Measurements from ENCODE around the gene RPRML.
"Not testable (repeated sequence)": the region's sequence is repeated elsewhere in the genome, so short reads cannot be mapped to it uniquely, and the experiment has no call there.

RPRML gene

DNA sequence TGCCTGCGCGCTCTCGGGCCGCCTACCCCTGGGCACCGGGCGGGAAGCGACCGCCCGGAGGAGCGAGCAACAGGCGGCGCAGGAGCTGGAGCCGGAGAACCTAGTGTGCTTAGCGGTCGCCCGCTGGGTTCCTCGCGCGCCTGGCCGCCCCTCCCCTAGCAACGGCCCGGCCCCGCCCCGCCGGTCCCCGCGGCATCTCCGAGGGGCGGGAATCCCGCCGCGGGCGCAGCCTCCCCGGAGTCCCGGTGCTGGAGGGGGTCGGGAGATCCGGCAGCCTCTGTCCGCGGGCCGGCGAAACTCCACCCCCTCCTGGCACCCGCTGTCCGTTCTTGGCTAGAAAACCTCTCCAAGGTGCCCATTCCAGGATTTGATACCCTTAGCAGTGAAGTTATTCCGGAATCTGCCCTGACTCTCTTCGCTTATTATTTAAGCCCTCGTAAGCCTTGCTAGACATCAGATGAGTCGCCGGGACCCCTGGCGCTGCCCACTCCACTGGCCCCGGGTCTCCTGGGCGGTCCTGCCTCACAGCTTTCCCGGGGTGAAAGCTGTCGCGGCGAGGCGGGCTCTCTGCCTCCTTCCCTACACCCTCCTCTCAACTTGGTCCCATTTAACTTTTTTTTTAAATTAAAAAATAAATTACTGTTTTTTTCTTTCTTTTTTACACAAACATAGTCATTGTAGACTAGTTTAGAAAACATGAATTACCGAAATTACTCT, at the start of gene RPRML:
TSS of gene RPRML (minus strand) at position 107 of the 717 bp plus-strand sequence. CDS start 246 bp downstream, outside the sequence.
- FAIRE-seq (no peak), DNase-seq (ENCODE audit: insufficient read length, low spot score) (no peak)

DNA sequence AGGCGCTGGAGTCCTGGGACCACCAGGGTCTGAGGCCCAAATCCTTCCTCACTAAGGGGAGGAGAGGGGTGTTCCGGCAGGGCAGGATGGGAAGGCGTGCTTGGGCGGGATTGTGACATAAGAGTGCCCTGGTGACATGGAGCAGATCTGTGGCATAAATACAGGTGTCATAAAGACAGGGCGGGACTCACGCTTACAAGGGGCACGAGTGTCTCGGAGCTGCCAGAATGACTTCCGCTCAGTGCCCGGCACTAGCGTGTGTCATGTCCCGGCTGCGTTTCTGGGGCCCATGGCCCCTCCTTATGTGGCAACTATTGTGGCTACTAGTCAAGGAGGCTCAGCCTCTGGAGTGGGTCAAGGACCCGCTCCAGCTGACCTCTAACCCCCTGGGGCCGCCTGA, 37.9 kb upstream of the RPRML start:
- not testable (repeated sequence) for DNase-seq (ENCODE audit: insufficient read length, low spot score); FAIRE-seq

DNA sequence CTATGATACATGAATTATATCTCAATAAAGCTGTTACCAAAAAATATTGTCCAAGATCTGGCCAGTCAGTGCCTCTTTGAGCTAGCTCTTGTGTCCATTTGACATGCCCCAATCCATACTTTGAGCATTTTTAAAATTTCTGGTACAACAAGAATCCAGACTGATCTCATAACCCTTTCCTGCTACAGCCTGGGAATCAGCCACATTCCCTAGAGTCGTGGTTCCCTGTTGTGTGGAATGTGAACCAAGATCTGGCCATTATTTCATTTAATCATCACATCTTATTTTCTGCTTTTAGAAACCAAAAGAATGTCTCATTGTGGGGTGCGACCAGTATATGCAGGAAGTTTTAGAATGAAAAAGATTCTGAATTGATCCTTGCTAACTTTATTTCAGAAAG, 34.3 kb upstream of the RPRML start:
- no peak for DNase-seq (ENCODE audit: insufficient read length, low spot score)
- FAIRE-seq, result no peak

DNA sequence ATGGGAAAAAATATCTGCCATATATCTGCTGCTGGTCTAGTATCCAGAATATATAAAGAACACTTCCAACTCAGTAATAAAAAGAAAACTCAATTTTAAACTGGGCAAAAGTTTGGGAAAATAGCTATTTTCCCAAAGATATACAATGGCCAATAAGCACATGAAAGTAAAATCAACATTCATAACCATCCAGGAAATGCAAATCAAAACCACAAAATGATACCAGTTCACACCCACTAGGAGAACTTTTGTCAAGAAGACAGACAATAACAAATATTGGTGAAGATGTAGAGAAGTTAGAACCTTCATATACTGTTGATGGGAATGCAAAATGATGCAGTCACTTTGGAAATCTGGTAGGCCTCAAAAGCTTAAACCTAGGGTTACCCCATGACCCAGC, 33.4 kb upstream of the RPRML start:
- DNase-seq (ENCODE audit: insufficient read length, low spot score) (no peak), FAIRE-seq (no peak)

DNA sequence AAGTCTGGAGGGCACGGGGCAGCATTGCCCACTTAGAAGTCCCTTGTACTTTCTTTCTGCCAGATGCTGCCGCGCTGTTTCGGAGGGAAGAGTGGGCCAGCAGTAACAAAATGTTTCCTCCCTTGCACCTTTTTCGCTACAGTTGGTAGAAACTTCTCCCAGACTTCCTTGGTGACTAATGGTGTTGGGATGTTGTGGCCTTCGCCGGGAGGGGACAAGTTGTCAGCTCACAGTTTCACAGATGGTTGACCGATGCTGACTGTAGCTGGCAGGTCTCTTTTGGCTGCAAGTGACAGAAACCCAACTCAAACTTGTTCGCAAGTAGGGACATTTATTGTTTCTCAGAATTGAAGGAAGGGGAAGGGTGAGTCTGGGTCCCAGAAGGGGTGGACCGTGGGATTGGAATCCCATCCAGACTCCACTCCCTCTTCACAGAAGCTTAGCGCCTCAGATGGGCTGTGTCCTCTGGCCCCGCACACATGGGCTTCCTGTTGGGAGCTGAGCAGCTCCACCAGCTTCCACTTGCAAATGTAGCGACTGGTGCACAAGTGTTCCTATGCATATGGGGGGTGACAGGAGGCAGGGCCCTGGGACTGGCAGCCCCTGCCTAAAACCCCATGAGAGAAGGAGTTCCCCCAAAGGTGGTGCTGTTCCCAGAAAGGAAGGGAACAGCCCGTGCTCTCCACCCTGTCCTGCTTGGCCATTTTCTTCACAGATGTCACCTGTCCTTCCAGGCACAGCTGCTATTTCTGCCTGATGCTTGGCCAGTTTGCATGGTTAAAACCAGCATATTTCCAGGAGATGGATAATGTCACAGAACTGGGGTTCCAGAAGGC, 30.9 kb upstream of the RPRML start:
- FAIRE-seq (no peak), DNase-seq (ENCODE audit: insufficient read length, low spot score) (no peak)

DNA sequence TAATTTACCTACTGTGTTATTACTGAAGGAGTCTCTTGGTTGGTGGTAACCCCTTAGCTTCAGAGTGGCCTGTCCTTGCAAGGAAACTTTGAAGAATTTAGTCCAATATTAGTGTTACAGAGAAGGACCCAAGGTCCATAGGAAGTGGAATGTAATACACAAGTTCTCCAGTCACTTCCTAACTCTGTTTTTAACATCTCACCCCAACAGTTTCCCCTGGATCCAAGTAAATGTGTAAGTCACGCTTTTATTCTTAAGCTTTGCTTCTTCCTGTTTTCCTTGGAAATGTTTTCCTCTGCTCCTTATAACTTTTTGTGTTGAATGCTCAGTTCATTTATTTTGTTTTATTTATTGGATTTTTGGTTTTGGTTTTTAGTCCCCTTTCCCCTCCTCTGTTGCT, 25.9 kb upstream of the RPRML start:
- no peak for FAIRE-seq
- no peak for DNase-seq (ENCODE audit: insufficient read length, low spot score)

DNA sequence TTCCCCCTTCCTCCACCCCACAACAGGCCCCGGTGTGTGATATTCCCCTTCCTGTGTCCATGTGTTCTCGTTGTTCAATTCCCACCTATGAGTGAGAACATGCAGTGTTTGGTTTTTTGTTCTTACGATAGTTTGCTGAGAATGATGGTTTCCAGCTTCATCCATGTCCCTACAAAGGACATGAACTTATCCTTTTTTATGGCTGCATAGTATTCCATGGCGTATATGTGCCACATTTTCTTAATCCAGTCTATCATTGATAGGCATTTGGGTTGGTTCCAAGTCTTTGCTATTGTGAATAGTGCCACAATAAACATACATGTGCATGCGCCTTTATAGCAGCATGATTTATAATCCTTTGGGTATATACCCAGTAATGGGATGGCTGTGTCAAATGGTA, 24.8 kb upstream of the RPRML start:
- not testable (repeated sequence) for DNase-seq (ENCODE audit: insufficient read length, low spot score); FAIRE-seq

DNA sequence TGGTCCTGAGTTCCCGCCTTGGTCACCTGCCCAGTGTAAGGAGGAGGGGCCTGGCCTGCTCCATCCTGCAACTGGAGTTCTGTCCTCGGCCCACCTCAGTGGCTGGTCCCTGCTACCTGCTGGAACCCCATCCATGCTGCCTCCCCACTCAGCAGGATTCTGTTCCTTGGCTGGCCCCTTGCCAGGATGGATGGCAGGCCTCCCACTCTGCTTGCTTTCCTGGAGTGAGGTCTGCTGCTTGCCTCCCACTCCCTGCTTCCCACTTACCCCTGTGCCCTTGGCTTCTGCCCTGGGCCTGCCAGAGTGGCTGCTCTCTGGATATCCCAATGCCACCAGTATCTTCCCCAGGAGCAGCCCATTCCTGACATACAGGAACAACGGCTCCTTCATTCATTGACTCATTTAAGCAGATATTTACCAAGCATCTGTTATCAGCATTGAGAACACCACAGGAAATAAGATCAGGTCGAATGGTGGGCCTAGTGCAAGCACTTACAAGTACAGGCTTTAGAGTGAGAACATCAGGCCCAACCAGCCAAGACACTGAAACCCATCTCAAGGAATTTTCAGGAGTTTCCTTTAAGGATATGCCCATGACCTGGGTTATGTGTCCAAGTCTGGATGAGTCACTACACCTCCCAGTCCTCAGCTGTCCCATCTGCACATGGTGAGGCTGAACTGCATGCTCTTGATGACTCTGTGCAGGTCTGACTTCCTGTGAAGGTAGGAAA, 17.0 kb upstream of the RPRML start:
- FAIRE-seq (no peak), DNase-seq (ENCODE audit: insufficient read length, low spot score) (no peak)

DNA sequence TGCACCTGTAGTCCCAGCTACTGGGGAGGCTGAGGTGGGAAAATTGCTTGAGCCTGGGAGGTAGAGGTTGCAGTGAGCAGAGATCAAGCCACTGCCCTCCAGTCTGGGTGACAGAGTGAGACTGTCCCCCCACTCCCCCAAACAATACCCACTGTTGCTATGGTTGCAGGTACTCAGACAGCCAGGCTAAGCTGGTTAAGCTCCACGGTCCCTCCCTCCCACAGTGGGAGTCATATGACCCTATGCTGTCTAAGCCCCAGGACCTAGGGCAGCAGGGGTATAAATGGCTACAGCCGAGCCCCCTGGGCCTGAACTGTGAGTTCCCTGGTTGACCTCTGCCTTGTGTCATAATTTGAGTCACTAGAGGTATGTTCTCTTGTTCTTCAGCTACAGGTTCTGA, 15.9 kb upstream of the RPRML start:
- no peak for DNase-seq (ENCODE audit: insufficient read length, low spot score)
- no peak for FAIRE-seq

DNA sequence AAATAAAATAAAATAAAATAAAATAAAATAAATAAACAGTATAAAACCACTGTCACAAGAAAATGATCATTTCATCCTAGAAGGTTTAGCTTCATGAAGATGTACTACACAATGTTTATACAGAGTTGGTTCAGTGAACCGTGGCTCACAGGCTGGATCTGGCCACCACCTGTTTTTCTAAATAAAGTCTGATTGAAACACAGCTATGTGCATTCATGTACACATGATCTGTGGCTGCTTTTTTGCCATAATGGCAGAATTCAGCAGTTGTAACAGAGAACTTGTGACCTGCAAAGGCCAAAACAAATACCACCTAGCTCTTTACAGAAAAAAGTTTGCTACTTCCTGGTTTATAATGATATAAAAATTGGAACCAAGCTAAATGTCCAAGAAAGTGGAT, 12.6 kb upstream of the RPRML start:
- FAIRE-seq (no peak), DNase-seq (ENCODE audit: insufficient read length, low spot score) (no peak)

DNA sequence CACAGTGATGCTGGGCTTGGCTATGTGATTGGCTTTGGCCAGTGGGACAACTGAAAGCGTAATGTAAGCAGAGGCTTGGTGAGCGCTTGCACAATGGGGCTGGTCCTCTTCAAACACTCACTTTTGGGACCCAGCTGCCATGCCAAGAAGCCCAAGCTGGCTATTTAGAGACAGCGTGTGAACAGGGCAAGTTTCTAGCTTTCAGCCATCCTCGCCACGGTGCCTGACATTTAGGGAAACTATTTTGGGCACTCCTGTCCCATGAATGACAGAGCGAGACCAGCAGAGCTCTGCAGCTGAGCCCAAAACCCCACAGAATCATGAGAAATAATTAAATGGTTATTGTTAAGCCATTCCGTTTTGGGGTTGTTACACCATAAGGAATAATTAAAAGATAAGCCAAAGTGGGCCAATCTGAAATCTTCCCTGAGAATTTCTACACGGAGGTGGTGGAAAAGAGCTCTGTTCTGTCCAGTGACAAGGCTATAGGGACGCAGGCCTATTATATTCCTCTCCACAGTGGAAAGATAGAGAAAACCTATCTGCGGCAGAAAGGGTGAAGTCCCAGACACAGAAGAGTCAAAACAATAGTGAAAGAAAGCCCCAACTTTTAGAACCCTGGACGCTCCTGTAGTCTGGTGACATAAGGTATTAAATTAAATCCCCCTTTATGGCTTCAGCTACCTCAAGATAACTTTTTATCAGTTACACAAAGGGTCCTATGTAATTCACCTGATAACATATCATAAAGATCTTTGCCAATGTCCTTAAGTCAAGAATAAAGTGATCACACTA, 10.8 kb upstream of the RPRML start:
- FAIRE-seq (no peak), DNase-seq (ENCODE audit: insufficient read length, low spot score) (no peak)

DNA sequence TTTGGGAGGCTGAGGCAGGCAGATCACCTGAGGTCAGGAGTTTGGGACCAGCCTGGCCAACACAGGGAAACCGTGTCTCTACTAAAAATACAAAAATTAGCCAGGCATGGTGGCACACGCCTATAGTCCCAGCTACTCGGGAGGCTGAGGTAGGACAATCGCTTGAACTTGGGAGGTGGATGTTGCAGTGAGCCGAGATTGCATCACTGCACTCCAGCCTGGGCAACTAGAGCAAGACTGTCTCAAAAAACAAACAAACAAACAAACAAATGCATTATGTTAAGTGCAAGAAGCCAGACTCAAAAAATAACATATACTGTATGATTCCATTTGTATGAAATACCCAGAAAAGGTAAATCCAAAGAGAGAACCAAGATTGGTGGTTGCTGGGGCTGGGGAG, 8.9 kb upstream of the RPRML start:
- not testable (repeated sequence) for DNase-seq (ENCODE audit: insufficient read length, low spot score); FAIRE-seq

DNA sequence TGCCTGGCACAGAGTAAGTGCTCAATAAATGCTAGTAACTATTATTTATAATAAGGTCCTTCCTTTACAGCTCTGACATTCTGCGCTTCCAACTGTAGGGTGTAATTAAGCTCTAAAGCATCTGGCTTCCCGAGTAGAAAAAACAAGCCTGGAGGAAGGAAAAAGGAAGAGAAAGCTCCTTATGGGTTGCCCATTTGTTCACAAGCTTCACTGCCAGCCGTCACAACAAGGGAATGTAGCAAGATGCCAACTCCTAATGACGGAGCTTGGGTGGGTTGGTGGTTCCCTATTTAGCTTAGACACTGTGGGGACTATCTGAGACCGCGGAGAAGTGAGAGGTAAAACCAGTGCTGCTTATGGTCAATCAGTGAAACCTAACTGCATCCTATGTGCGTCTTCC, 7.3 kb upstream of the RPRML start:
- DNase-seq (ENCODE audit: insufficient read length, low spot score), result no peak
- no peak for FAIRE-seq

DNA sequence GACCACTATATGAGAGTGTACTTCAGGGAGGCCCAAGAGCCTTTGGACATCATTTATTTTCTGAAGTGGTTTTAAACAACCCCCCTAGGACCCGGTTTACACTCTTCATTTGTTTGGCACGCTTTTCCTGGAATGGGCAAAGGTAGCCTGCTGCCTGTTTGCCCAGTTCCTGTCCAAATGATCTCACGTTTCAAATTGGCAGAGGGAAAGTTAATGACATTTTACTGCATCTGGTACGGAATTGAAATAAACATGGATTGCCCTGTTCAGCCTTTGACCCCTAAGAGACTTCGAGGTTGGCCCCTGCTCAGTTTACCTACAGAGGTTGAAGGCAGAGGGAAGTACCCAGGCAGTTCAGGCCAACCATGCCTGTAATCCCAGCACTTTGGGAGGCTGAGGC, 5.8 kb upstream of the RPRML start:
- FAIRE-seq (no peak), DNase-seq (ENCODE audit: insufficient read length, low spot score) (no peak)

DNA sequence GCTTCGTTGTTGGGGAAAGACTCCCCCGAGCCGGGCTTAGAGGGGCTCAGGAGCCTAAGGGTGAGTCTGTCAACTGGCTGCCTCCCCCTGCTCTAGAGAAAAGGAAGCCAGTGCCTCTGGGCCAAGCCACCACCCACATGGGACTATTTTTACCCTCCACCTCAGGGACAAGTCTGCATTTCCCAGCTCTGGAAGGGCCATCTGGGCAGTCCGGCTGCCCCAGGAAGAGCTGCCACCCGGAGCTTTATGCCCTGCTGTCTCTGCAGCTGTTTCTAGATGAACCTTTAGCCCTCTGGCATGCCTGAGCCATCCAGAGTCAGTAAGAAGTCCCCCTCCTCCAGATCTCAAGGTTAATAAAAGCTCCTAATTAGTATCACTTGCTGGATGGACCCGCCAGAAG, 5.3 kb upstream of the RPRML start:
- DNase-seq (ENCODE audit: insufficient read length, low spot score) (no peak), FAIRE-seq (no peak)

DNA sequence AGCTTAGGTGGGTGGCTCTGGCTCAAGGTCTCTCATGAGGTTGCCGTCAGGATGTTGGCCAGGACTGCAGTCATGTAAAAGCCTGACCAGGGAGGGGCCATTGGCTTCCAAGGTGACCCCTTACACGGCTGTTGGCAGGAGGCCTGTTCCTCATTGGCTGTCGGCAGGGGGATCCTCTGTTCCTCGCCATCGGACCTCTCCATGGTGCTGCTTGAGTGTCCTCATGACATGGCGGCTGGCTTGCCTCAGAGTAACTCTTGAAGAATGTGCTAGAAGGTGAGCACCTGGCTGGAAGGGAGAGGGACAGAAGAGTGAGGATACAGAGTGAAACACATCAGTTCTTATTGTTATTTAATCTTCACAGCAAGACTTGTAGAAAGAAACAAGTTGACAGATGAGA, 4.7 kb upstream of the RPRML start:
- no peak for DNase-seq (ENCODE audit: insufficient read length, low spot score)
- FAIRE-seq, result no peak

DNA sequence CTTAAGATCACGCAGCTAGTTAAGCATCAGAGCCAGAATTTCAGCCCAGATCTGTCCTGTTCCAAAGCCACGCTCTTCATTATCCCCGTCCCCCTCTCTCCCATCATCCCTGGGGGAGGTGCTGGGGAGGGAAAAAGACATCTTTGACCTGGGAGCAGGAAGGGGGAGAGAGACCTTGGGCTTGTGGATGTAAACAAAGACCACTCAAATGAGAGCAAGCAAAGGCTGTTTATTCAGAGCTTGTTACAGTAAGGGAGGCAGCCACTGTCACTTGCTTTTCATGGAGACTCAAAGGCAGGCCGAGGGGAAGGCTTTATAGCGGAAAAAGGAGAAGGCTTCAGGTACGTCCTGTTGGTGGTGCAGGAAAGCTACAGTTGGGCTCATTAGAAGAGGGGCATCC, 3.5 kb upstream of the RPRML start:
- FAIRE-seq (no peak), DNase-seq (ENCODE audit: insufficient read length, low spot score) (no peak)

DNA sequence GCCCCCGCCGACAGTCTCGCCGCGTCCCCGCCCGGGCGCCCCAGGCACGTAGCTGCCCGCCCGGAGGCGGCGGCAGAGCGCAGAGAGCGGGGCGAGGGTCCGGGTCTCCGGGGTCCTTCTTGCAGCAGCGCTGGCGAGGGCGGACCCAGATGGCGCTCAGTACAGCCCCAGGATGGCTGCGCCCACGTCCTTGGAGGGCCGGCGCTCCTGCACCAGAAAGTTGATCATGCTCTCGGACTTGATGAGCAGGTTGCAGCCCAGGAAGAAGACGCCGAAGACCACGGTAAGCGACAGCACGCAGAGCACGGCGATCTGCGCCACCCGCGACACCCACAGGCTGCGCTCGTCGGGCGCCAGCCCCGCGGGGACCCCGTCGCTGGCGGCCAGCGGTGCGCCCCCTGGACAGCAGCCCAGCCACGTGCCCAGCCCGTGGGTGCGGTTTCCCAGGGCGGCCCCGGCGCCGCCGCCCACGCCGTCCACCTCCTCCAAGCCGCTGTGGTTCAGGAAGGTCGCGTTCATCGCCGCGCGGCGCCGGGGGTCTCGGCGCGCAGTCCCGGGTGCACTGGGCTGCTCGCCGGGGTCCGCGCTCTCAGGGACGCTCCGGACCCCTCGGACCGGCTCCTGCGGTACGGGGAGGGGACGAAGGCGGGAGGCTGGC, 435 bp downstream of the RPRML start:
- DNase-seq (ENCODE audit: insufficient read length, low spot score) (no peak), FAIRE-seq (no peak)

DNA sequence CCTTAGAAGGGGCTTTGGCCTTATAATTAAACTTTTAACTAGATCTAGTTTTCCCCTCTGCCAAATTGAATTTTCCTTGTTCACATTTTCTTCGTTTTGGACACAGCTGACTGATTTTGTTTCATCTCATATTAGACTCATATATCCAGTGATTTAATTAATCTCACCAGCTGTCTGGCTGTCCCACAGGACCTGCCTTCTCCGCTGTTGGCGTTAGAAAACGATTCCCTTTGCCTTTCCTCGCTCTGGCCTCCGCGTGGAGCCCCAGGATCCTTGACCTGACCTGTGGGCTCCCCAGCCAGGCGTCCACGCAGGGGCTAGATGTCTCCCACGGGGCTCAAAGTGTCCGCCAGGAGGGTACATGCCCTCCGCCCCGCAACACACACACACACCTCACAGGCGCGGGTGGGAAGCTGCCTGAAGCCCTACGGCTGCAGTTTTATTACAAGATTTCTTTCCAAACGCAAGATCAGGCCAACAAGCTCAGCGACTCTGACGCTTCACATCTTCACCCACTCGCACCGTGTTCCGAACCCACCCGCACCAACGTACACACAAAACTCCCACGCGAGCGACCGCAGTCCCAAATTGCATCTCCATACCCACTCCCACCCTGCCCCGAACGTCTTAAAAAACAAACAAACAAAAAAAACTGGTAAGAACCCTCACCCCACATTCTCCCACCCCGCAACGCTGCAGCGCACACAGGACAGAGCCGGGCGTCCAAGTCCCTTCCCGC, 1.1 kb downstream of the RPRML start:
- FAIRE-seq (no peak), DNase-seq (ENCODE audit: insufficient read length, low spot score) (no peak)

DNA sequence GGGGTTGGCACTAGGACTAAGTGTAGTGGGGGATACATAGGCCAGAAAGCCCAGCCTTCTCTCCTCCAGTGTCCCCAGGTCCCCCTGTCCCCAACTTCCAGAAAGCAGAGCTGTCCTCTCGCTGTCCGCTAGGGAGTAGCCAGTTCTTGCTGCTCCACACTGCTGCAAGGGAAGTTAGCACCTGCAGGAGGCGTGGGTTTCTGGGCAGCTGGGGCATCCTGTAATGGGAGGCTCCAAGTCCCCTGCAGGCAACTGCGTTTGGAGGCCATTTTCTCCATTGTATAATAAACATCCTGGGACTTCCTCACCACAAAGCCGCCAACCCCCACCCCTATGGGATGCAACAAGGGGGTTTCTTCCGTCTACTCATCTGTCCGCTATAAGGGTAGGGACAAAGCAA, 1.7 kb downstream of the RPRML start:
- FAIRE-seq, result no peak
- DNase-seq (ENCODE audit: insufficient read length, low spot score), result no peak
